Stimulated activated CD4-positive, alpha-beta T cell treated with anti-CD3 and anti-CD28 coated beads, Interleukin-15, amount 100 ng/mL, for 48 hours (primary cell): ENCODE results near the gene PLAAT1.

Experiments used
- DNase-seq, 2 donors: peaks; one replicate each; pipeline ENCODE4 v3.0.0-alpha.2; 2020; ENCODE audit warnings: low read depth in 2 of 2

Gene PLAAT1

DNA sequence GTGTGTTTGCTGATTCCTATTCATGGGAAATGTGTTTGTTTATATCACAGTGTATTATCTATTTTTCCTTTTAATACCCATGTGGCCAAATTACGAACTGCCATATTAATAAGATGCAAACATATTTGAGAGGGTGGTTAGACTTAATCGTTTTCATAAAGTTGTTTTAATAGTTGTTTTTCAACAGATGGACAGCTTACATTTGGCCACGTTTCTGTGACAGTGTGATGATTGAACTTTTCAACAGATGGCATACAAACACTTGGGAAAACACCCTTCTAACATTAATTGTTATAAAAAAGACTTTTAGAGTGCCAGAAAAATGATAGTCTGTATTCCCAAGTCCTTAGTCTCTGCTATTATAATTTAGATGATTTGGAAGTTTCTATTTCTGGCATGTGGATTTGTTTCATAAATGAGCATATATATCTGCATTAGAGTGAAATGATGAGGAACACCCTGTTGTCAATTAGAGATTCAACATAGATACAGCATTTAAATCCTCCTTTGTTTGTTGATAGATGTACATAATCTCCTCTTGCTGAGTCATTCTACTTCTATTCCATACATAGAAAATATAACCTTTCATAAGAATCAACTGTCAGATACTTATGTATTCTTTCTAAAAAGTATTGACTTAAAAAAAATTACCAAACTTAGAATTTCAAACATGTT is 13.1 kb downstream of the PLAAT1 start:
- no peak for DNase-seq

DNA sequence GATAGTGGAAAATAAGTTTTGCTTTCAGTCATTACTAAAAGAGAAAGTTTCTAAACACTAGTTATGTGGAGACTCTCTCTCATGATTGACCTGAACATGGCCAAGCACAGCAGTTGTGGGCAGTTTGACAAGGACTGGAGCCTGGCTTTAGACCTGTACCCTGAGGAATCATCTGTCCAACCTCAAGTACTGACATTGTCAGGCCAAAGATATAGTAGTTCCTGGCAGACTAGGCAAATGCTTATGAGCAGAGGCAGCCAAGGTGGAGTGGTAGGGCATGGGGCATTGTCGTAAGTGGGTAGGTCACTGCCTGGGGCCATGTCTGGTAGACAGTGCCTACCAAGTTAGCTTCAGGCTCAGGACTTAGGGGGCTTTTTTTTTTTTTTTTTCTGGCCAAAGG is 20.9 kb downstream of the PLAAT1 start:
- DNase-seq, result no peak

GRCh38 chr3:193262707-193263106 is 21.7 kb downstream of the PLAAT1 start:
- DNase-seq, result no peak

DNA sequence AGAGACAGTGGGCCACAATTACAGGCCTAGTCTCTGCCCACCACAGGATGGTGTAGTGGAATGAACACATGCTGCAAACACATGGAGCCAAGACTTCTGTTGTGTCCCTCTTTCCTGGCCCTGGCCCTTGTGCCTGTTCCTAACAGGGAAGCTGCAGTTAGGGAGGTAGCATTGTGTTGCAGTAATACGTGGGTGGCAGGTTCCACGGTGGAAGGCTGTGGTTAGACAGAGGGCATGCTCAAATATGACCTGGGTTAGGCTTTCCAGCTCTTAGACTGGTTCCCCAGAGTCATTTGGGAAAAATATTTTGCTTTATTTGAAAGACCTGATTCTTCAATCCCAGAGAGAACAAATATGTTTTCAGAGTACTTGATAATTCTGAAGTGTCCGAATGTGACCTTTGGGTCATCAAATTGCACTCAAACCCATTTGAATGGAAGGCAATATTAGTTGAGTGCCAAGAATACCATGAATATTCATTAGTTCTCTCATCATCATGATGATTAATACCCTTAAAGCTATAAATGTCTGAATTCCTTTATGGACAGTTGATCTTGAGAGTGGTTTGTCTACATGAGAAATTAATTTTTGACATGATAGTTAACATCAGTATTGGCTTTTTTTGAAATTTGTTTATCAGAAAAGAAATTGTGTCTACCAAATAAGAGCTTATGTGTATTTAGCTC is 28.5 kb downstream of the PLAAT1 start:
- DNase-seq, result no peak

DNA sequence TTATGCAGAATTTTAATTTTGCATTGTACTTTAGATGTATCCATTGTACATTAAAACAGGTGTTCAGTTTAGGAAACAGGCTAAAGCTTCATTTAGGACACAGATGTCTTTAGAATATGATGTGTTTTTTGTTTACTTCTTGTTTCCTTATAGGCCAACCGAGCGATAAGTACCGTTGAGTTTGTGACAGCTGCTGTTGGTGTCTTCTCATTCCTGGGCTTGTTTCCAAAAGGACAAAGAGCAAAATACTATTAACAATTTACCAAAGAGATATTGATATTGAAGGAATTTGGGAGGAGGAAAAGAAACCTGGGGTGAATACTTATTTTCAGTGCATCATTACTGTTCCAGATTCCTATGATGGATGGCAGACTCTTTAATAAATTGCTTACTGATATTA is 29.4 kb downstream of the PLAAT1 start:
- no peak for DNase-seq

DNA sequence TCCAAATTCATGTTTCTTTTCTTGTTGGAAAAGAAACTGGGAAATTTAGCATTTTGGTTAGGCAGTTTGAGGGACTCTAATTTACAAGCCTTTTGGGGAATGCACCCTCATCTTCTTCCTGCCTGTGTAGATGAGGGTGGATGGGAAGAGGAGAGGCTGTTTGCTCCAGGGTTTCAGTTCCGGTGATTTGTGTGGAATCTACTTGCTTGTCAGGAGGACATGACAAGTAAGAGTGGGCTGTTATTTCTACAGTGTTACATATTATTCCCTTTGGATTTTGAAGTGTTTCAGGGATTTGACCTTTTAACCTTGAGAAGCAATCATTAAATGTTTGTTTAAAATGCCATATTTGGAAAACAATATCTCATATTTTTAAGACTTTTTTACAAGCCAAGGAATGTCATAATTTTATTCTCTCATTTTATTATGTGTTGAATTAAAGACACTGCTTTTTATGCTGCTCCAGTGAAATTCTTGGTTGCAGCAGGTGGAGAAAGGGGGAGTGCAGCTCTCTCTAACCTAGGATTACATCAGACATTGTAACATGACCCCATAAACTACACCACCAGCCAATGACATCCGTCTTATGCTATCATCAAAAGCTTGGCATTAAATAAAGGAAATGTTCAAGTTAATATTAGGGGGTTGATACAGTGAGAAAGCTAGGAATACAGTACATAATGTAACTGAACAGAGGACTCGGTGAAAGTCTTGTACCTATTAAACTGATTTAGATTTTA is 30.2 kb downstream of the PLAAT1 start:
- DNase-seq, result no peak

DNA sequence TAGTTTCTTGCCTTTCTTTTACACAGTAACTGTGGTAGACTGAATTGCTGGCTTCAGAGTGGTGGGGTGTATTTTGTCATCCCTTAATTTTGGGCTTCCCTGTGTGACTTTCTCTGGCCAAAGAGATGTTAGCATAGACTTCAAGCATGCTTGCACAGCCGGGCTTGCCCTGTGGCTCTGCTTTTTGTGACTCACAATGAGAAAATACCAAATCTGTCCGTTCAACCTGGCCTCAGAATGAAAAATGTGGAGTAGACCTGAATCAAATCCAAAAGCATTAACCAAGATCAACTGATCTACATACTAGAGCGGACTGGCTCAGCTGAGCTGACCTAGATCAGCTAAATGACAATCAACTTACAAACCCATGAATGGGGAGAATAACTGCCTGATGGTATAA is 51.4 kb downstream of the PLAAT1 start:
- DNase-seq, result no peak

DNA sequence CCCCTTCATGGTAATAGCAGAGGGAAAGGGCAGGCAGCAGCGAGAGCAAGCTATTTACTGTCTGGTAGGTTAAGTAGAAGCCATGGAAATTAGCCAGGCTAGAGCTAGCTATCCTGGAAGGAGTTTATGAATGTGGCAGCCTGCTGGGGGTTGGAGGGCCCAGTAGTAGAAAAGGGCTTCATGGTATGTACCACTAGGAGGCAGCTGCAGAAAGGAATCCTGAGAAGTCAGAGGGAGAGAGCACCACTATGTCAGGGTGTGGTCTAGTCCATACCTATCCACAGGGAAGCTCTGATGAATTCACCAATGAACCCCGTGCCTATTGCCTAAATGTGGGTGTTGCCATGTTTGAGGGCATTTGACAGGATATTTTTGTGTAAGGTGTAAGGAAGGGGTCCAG is 55.0 kb downstream of the PLAAT1 start:
- DNase-seq, result no peak

- no peak for DNase-seq
These were observed 56.4 kb downstream of the PLAAT1 start for GRCh38 chr3:193297421-193297820.

GRCh38 chr3:193301433-193301832 is 60.4 kb downstream of the PLAAT1 start:
- no peak for DNase-seq

DNA sequence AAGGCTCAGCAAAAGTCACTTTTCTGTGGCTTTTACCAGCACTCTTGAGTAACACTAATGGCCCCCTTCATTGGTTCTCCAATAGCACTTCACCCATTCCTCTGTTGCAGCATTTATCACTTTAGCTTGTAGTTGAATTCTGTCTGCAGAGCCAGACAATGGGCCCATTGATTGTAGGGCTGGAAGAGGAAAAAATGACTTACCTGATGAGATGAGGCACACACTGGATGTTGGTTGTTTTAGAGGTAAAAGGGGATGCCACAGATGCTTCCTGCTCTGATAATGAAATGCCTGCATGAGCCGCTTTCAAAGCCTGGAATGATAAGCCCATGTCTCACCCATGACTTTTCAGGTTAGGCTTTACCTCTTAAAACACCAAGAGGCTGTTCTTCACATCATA is 64.3 kb downstream of the PLAAT1 start:
- no peak for DNase-seq

DNA sequence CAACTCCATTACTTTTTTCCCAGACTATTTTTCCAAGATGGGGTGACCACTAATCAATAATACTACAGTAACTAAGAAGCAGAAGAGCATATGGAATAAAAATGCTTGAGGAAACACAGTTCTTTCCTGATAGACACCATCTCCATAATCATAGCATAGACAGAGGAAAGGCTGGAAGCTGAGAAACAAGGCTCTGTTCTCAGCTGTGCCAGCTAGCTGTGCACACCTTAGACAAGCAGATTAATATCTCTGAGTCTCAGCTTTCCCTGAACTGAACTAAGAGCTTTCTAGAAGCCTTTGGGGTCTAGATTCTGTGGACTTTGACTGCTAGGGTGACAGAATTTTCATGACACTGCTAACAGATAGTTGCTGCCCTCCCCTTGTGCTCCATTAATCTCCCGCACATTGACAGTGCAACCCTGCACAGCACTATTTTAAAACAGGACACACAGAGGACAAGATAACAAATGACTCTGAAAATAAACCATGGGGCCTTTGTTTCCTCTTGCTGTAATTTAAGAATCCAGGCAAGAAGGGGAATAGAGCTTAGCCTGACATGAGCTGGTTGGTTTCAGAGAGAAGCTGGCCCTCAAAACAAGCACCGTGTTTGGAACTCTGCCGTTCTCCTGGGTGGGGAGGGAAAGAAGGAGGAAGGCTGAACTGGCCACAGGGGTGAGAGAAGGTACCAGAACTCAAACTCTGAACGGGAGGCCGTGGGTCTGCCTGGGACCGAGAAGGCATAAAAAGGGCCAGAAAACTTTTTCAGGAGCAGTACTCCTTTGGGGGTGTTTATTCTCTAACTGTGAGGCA is 70.1 kb downstream of the PLAAT1 start:
- no peak for DNase-seq

DNA sequence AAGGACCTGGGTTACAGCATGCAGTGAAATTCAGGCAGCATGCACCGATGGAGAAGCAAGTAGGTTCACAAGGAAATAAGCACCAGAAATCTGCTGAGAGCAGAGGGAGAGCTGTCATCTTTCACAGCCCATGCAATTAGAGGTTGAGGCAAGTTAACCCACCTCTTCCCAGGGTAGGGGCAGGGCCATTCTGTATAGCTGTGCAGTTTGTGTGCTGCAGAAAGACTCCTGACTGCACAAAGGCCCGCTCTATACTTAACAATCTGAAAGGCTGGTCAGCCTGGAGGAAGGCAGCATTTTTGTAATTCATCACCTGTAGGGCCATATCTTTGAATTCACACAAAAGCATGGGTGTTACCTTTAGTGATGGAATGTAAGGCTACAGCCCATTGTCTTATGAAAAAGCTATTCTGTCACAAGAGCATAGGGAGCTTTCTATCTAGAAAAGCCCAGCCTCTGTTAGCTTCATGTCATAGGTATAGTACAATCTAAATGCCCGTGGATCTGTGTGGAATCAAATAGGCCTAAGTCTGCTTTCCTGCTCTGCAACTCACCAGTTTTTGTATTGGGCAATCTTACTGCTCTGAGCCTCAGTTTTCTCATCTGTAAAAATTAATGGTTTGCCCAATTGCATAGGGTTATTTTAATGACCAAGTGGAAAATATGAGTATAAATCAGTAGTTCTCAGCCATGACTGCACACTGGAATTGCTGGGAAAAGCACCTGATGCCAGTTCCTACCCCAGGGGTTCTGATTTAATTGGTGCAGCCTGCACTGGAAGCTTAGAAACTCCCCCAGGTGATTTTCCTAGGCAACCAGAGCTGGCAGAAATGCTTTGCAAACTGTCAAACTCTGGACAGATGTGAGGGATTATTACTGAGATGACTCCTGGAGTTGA is 72.3 kb downstream of the PLAAT1 start:
- no peak for DNase-seq

- DNase-seq, result no peak
These were observed 73.1 kb downstream of the PLAAT1 start for GRCh38 chr3:193314161-193314560.

DNA sequence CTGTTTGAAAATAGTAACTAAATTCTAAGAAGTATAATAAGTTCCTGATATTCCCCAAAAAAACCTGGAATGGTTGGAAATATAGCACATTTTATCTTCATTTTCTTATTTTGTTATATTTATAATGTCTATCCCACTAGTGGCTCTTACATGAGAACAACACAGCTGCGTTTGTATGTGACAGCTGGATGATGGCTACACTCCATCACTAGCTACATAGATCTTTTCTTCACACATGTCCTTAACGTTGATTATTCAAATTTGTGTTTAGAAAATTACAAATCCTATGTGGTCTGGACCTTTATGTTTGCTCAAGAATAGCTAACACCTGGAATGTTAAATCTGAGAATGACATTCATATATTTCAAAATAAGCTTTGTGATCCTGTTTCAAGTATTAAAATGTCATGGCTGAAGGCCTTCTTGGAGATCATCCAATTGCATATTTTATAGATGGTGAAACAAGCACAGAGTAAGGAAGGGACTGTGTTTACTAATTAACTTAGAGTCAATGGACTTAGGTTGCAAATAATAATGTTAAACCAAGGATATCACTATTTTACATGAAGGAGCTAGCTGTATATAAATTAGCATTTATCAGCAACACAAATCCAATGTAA is 76.8 kb downstream of the PLAAT1 start:
- no peak for DNase-seq
